GM12873 (cell line): Measurements from ENCODE around the gene SLC8A1.

ENCODE experiments used
- CTCF ChIP-seq: IDR thresholded peaks from 2 replicates; pipeline ENCODE4 v1.5.1; 2012; ENCODE audit warnings: low read depth, mild to moderate bottlenecking, moderate library complexity, low read length, control low read depth; ENCODE audit not compliant: insufficient read depth; ENCODE audit errors: missing control alignments

Gene SLC8A1

GRCh38 chr2:40311026-40311425, 140.9 kb downstream of the SLC8A1 start:
- TF ChIP-seq CTCF, result no peak

- no peak for TF ChIP-seq CTCF
Observed at GRCh38 chr2:40310303-40310702, 141.6 kb downstream of the SLC8A1 start.

- TF ChIP-seq CTCF, result no peak
Observed at GRCh38 chr2:40304340-40304739, 147.6 kb downstream of the SLC8A1 start.

GRCh38 chr2:40303746-40304145, 148.1 kb downstream of the SLC8A1 start:
- no peak for TF ChIP-seq CTCF

GRCh38 chr2:40302751-40303325, 149.1 kb downstream of the SLC8A1 start:
- TF ChIP-seq CTCF, result no peak

- TF ChIP-seq CTCF, result no peak
Observed at GRCh38 chr2:40300391-40300790, 151.5 kb downstream of the SLC8A1 start.

GRCh38 chr2:40299781-40300180, 152.1 kb downstream of the SLC8A1 start:
- TF ChIP-seq CTCF, result no peak

GRCh38 chr2:40299173-40299572, 152.7 kb downstream of the SLC8A1 start:
- TF ChIP-seq CTCF, result no peak
